HG03196 (cell line): ENCODE measurements around the gene DDX5.
"Not testable (repeated sequence)": the region's sequence is repeated elsewhere in the genome, so short reads cannot be mapped to it uniquely, and the experiment has no call there.

Experiments
- ATAC-seq: cut with Tn5 transposase; IDR thresholded peaks from one replicate; pipeline ENCODE4 v1.9.1; 2021; ENCODE audit not compliant: unreplicated experiment

The DDX5 gene

GRCh38 chr17:64494121-64494520 lies 12.0 kb downstream of the DDX5 start:
- no peak for ATAC-seq

- no peak for ATAC-seq
Measured at GRCh38 chr17:64492481-64493109, 13.5 kb downstream of the DDX5 start.

- no peak for ATAC-seq
Measured at GRCh38 chr17:64491994-64492393, 14.1 kb downstream of the DDX5 start.

- no peak for ATAC-seq
Measured at GRCh38 chr17:64491034-64491860, 14.8 kb downstream of the DDX5 start.

GRCh38 chr17:64488301-64488700 lies 17.8 kb downstream of the DDX5 start:
- ATAC-seq: no peak

- ATAC-seq: no peak
Measured at GRCh38 chr17:64484380-64484779, 21.7 kb downstream of the DDX5 start.

- ATAC-seq: no peak
Measured at GRCh38 chr17:64480951-64481350, 25.1 kb downstream of the DDX5 start.

- ATAC-seq: no peak
Measured at GRCh38 chr17:64477849-64478248, 28.2 kb downstream of the DDX5 start.

- no peak for ATAC-seq
Measured at GRCh38 chr17:64472564-64472963, 33.5 kb downstream of the DDX5 start.

GRCh38 chr17:64471440-64471839 lies 34.6 kb downstream of the DDX5 start:
- no peak for ATAC-seq

GRCh38 chr17:64470625-64471024 lies 35.5 kb downstream of the DDX5 start:
- ATAC-seq: no peak

- not testable (repeated sequence) for ATAC-seq
Measured at GRCh38 chr17:64466834-64467233, 39.3 kb downstream of the DDX5 start.

GRCh38 chr17:64466019-64466735 lies 39.9 kb downstream of the DDX5 start:
- no peak for ATAC-seq

- no peak for ATAC-seq
Measured at GRCh38 chr17:64461788-64462187, 44.3 kb downstream of the DDX5 start.

GRCh38 chr17:64460955-64461354 lies 45.1 kb downstream of the DDX5 start:
- no peak for ATAC-seq

GRCh38 chr17:64459818-64460217 lies 46.3 kb downstream of the DDX5 start:
- ATAC-seq: not testable (repeated sequence)

GRCh38 chr17:64459284-64459747 lies 46.8 kb downstream of the DDX5 start:
- ATAC-seq: no peak

- ATAC-seq: no peak
Measured at GRCh38 chr17:64458756-64459155, 47.3 kb downstream of the DDX5 start.

- no peak for ATAC-seq
Measured at GRCh38 chr17:64457156-64457555, 48.9 kb downstream of the DDX5 start.

- no peak for ATAC-seq
Measured at GRCh38 chr17:64455993-64456885, 49.9 kb downstream of the DDX5 start.

- ATAC-seq: no peak
Measured at GRCh38 chr17:64449545-64449944, 56.5 kb downstream of the DDX5 start.
